OCI-LY1 (cell line): ENCODE results near the gene COMMD1.

Source experiments
- H2AFZ ChIP-seq: fragments of 200-600 bp; sonication (generic), shearing (Covaris generic); 2 replicates; pipeline ENCODE4 v1.6.0; 2014; ENCODE audit warnings: antibody characterized with exemption, mild to moderate bottlenecking, low read length
- H3F3A ChIP-seq: fragments of 200-600 bp; sonication (generic), shearing (Covaris generic); 2 replicates; pipeline ENCODE4 v1.6.0; 2014; ENCODE audit warnings: mild to moderate bottlenecking, antibody characterized with exemption, low read length, moderate library complexity; ENCODE audit not compliant: insufficient read depth
- H3K27ac ChIP-seq: fragments of 200-600 bp; sonication (generic); 2 replicates; pipeline ENCODE4 v1.5.1; 2014; ENCODE audit warnings: low read length, mixed run types, mild to moderate bottlenecking, low read depth; ENCODE audit not compliant: poor library complexity, severe bottlenecking
- H3K27me3 ChIP-seq: fragments of 200-600 bp; sonication (generic); 2 replicates; pipeline ENCODE4 v1.6.0; 2014; ENCODE audit warnings: antibody characterized with exemption, mild to moderate bottlenecking, low read length, moderate library complexity; ENCODE audit not compliant: insufficient read depth
- H3K36me3 ChIP-seq: fragments of 200-600 bp; sonication (generic); 2 replicates; pipeline ENCODE4 v1.6.1; 2014; ENCODE audit warnings: mild to moderate bottlenecking, antibody characterized with exemption, low read length, moderate library complexity, mixed read lengths; ENCODE audit not compliant: insufficient read depth
- H3K4me1 ChIP-seq: fragments of 200-600 bp; sonication (generic); 2 replicates; pipeline ENCODE4 v1.5.1; 2014; ENCODE audit warnings: mild to moderate bottlenecking, low read length, moderate library complexity; ENCODE audit not compliant: insufficient read depth, severe bottlenecking
- H3K4me2 ChIP-seq: fragments of 200-600 bp; sonication (generic), shearing (Covaris generic); 2 replicates; pipeline ENCODE4 v1.6.1; 2014; ENCODE audit warnings: low read length
- H3K4me3 ChIP-seq: fragments of 200-600 bp; sonication (generic); 2 replicates; pipeline ENCODE4 v1.5.1; 2014; ENCODE audit warnings: low read length, low read depth, mild to moderate bottlenecking, mixed read lengths; ENCODE audit not compliant: poor library complexity, severe bottlenecking
- H3K79me2 ChIP-seq: fragments of 200-600 bp; shearing (Covaris generic); 2 replicates; pipeline ENCODE4 v1.6.1; 2016; ENCODE audit warnings: mixed run types, low read length, mixed read lengths; ENCODE audit not compliant: insufficient read depth
- H3K9ac ChIP-seq: fragments of 200-600 bp; sonication (generic), shearing (Covaris generic); 2 replicates; pipeline ENCODE4 v1.6.1; 2014; ENCODE audit warnings: mild to moderate bottlenecking, low read length, mixed read lengths
- H3K9me2 ChIP-seq: fragments of 200-600 bp; sonication (generic), shearing (Covaris generic); 2 replicates; pipeline ENCODE4 v1.6.1; 2014; ENCODE audit warnings: low read depth, mild to moderate bottlenecking, low read length, mixed read lengths
- H3K9me3 ChIP-seq: fragments of 200-600 bp; shearing (Covaris generic); 2 replicates; pipeline ENCODE4 v1.6.1; 2014; ENCODE audit warnings: low read length, mixed read lengths
- H4K20me1 ChIP-seq: fragments of 200-600 bp; sonication (generic), shearing (Covaris generic); 2 replicates; pipeline ENCODE4 v1.6.0; 2016; ENCODE audit warnings: mild to moderate bottlenecking, low read length; ENCODE audit not compliant: insufficient read depth
- EZH2 ChIP-seq: fragments of 200-600 bp; sonication (generic), shearing (Covaris generic); IDR thresholded peaks from 2 replicates; pipeline ENCODE4 v1.8.0; 2017; ENCODE audit warnings: borderline replicate concordance, mixed run types, mild to moderate bottlenecking, antibody characterized with exemption, low read length, moderate library complexity, mixed read lengths
- TF ChIP-seq, protein P1 (sequence below): fragments of 200-600 bp; sonication (generic), shearing (Covaris generic); IDR thresholded peaks from 2 replicates; pipeline ENCODE4 v1.5.1; 2017; ENCODE audit warnings: mild to moderate bottlenecking, antibody characterized with exemption, low read length, moderate library complexity, mixed read lengths

Gene COMMD1

GRCh38 chr2:62016957-62017356 lies 111.5 kb downstream of the COMMD1 start:
- H3K9me2 ChIP-seq, result no peaks in the 10 kb centered on the region
- H3F3A ChIP-seq, result no peaks in the 10 kb centered on the region
- H3K36me3 ChIP-seq, result no peaks in the 10 kb centered on the region
- no peaks in the 10 kb centered on the region for H3K9me3 ChIP-seq
- no peak overlapping the region for H3K4me2 ChIP-seq
- TF ChIP-seq, protein P1, sequence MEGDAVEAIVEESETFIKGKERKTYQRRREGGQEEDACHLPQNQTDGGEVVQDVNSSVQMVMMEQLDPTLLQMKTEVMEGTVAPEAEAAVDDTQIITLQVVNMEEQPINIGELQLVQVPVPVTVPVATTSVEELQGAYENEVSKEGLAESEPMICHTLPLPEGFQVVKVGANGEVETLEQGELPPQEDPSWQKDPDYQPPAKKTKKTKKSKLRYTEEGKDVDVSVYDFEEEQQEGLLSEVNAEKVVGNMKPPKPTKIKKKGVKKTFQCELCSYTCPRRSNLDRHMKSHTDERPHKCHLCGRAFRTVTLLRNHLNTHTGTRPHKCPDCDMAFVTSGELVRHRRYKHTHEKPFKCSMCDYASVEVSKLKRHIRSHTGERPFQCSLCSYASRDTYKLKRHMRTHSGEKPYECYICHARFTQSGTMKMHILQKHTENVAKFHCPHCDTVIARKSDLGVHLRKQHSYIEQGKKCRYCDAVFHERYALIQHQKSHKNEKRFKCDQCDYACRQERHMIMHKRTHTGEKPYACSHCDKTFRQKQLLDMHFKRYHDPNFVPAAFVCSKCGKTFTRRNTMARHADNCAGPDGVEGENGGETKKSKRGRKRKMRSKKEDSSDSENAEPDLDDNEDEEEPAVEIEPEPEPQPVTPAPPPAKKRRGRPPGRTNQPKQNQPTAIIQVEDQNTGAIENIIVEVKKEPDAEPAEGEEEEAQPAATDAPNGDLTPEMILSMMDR, result no peak
- no peak for TF ChIP-seq EZH2
- H4K20me1 ChIP-seq, result no peaks in the 10 kb centered on the region
- no peak overlapping the region for H3K9ac ChIP-seq
- H3K27me3 ChIP-seq, result no peaks in the 10 kb centered on the region
- no peak overlapping the region for H2AFZ ChIP-seq
- peaks cover 6% of the 10 kb centered on the region for H3K4me1 ChIP-seq
- no peaks in the 10 kb centered on the region for H3K79me2 ChIP-seq
- no peak overlapping the region for H3K4me3 ChIP-seq
- no peak overlapping the region for H3K27ac ChIP-seq

DNA sequence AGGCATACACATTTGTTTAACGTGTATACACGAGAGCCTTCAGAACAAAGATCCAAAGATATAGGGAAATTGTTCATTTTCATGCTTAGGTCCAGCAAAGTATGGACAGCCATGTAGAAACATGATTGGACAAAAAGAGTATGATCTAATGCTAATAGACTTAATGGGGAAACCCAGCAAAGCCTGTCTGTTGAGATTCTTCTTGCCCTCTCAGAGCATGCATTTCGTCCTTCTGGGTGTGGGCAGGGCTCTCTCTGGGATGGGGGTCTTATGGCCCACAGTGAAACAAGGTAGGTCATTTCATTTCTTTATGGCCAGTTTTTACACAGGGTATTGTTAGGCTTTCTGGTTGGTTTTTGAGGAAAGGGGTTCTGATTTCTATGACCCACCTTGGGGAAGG lies 124.4 kb downstream of the COMMD1 start:
- H2AFZ ChIP-seq, result no peak overlapping the region
- TF ChIP-seq, protein P1, result no peak
- TF ChIP-seq EZH2, result no peak
- no peaks in the 10 kb centered on the region for H3K27me3 ChIP-seq
- no peaks in the 10 kb centered on the region for H3K36me3 ChIP-seq
- no peaks in the 10 kb centered on the region for H3K9me3 ChIP-seq
- H3K27ac ChIP-seq, result no peak overlapping the region
- no peak overlapping the region for H3K9ac ChIP-seq
- no peak overlapping the region for H3K4me3 ChIP-seq
- H4K20me1 ChIP-seq, result no peaks in the 10 kb centered on the region
- no peaks in the 10 kb centered on the region for H3K9me2 ChIP-seq
- H3K4me2 ChIP-seq, result no peak overlapping the region
- peaks cover 33% of the 10 kb centered on the region for H3K4me1 ChIP-seq
- no peaks in the 10 kb centered on the region for H3K79me2 ChIP-seq
- H3F3A ChIP-seq, result no peaks in the 10 kb centered on the region

DNA sequence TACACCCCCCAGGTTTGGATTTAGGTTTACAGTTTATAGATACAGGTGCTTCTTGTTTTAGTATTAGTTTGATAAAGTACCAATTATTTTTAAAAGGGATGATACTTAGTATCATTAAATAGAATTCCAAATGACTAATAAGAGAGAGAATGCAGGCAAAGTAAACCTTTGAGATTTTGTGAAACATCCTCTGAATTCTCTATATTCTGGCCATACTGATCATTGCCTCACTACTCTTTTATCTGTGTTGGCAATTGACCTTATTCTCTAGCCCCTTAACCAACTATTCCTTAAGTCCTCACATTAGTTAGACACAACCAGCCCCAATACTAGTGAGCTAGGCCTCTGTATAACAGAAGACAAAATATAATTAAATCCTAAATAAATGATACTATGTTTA lies 125.4 kb downstream of the COMMD1 start:
- Histone ChIP-seq H3K4me2 (no peak overlapping the region), H3K27me3 (no peaks in the 10 kb centered on the region), H3K9me2 (no peaks in the 10 kb centered on the region), H3K27ac (peak overlapping the region; percentile 59), H3K9ac (no peak overlapping the region), H3K4me3 (no peak overlapping the region), H3K79me2 (no peaks in the 10 kb centered on the region), H3K36me3 (no peaks in the 10 kb centered on the region), H3K4me1 (peaks cover 36% of the 10 kb centered on the region), H2AFZ (no peak overlapping the region), H4K20me1 (no peaks in the 10 kb centered on the region), H3F3A (no peaks in the 10 kb centered on the region), H3K9me3 (no peaks in the 10 kb centered on the region)
- no peak for TF ChIP-seq EZH2
- TF ChIP-seq, protein P1, result no peak
